ENCODE results near the gene BCL2.

DNA sequence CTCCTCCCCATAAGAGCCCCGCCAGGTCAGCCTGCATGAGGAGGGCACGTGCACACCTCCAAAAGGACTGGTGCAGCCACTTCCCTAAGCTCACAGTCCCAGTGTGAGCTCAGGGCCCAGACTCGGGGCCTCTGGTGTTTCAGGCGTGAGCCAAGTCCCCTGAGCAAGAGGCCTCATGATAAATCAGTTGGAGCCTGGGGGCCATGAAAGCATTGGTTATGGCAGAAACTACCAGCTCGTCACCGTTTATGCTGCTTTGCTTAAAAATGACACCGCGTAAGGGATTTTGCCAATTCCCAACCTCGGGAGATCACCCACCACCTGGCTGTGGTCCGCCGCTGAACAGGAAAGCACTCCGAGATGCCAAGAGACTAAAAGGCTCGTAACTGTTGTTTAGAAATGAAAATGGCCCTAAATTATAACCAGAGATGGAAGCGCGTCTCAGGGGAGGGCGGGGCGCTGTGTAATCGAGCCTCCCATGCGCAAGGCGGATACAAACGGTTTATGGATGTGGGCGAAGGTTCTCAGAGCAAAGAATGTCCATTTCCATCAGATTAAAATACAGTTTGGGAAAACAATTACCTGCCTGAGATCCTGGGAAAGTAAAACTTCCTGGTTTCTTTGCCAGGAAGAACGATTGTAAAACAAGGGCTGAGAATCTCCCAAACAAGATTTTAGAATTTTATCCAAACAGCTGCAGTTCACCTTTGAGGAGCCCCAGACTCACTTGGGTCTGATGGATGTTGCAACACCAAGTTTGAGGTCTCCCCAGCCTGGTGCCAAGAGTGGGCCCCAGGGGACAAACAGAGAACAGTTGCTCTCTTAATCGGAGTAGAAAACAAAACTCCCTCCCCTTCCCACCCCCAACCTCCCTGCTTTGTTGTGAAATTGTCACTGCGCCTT, 141.4 kb downstream of the BCL2 start:
- TF ChIP-seq EZH2 (IDR thresholded peaks at IDR 0.05; ENCODE audit: borderline replicate concordance, low read depth, low read length, severe bottlenecking): no peak
- TF ChIP-seq CTCF (IDR thresholded peaks at IDR 0.05; ENCODE audit: borderline replicate concordance, extremely low read depth, low read length, poor library complexity, severe bottlenecking): no peak
